Fibroblast of lung (primary cell): ENCODE measurements around the gene ACP2. TPM values are rescaled to one million over a fixed set of nuclear protein-coding genes. Genes with fewer than 3 reads are reported as not detected.

Experiments
- DNase-seq, 2 donors: peaks; one replicate each; pipeline versions ENCODE4 v3.0.0 to v3.0.0-alpha.2; 2010; ENCODE audit warnings: low read depth in 2 of 2
- H2AFZ ChIP-seq: 2 replicates; pipeline ENCODE4 v1.5.1; 2012; ENCODE audit warnings: low read length, control low read depth, inconsistent platforms
- H3K27ac ChIP-seq: 2 replicates; pipeline ENCODE4 v1.5.1; 2011; ENCODE audit warnings: low read length, control low read depth; ENCODE audit not compliant: insufficient read depth
- H3K27me3 ChIP-seq: 2 replicates; pipeline ENCODE4 v1.5.1; 2011; ENCODE audit warnings: mild to moderate bottlenecking, low read length; ENCODE audit not compliant: control insufficient read depth, insufficient read depth
- H3K36me3 ChIP-seq: 2 replicates; pipeline ENCODE4 v1.5.1; 2011; ENCODE audit warnings: low read length; ENCODE audit not compliant: control insufficient read depth, insufficient read depth
- H3K4me1 ChIP-seq: 2 replicates; pipeline ENCODE4 v1.5.1; 2011; ENCODE audit warnings: low read length; ENCODE audit not compliant: control insufficient read depth, insufficient read depth; ENCODE audit errors: extremely low read depth
- H3K4me2 ChIP-seq: 2 replicates; pipeline ENCODE4 v1.5.1; 2011; ENCODE audit warnings: low read length, control low read depth; ENCODE audit not compliant: insufficient read depth; ENCODE audit errors: extremely low read depth
- H3K4me3 ChIP-seq, 4 experiments: fragments of 200-600 bp in 1 of 4; sonication (generic) in 1 of 4; replicated peaks in 1 of 4; 2 replicates each; pipeline ENCODE4 v1.5.1; 2011 to 2016; ENCODE audit warnings: low read length in 4 of 4, low read depth in 3 of 4, mild to moderate bottlenecking in 3 of 4, control low read depth in 2 of 4, inconsistent platforms in 1 of 4, mixed read lengths in 1 of 4; ENCODE audit not compliant: insufficient read depth in 1 of 4; ENCODE audit errors: control extremely low read depth in 1 of 4
- H3K79me2 ChIP-seq: 2 replicates; pipeline ENCODE4 v1.5.1; 2012; ENCODE audit warnings: mild to moderate bottlenecking, low read length, inconsistent platforms; ENCODE audit not compliant: control insufficient read depth, insufficient read depth
- H3K9ac ChIP-seq: 2 replicates; pipeline ENCODE4 v1.5.1; 2011; ENCODE audit warnings: mild to moderate bottlenecking, low read length, control low read depth; ENCODE audit not compliant: insufficient read depth
- H3K9me3 ChIP-seq: 2 replicates; pipeline ENCODE4 v1.5.1; 2012; ENCODE audit warnings: low read depth, low read length; ENCODE audit not compliant: control insufficient read depth, insufficient read depth
- H4K20me1 ChIP-seq: 2 replicates; pipeline ENCODE4 v1.5.1; 2011; ENCODE audit warnings: low read length; ENCODE audit not compliant: control insufficient read depth, insufficient read depth; ENCODE audit errors: extremely low read depth
- EZH2 ChIP-seq: IDR thresholded peaks from 2 replicates; pipeline ENCODE4 v1.5.1; 2012; ENCODE audit warnings: low read length, control low read depth, mild to moderate bottlenecking; ENCODE audit errors: missing control alignments
- polyA plus RNA-seq, 2 donors: library from polyadenylated mRNA; depleted of rRNA in 1 of 2; stranded (reverse) in 1 of 2; unstranded in 1 of 2; fragments of >200 nt; gene quantifications; 2 replicates each; pipeline ENCODE4 v1.2.1, GENCODE V29; 2011 to 2012; ENCODE audit warnings: missing spikeins in 1 of 2
- total RNA-seq: library from RNA; depleted of rRNA; stranded (reverse); fragments of >200 nt; gene quantifications from 2 replicates; pipeline ENCODE4 v1.2.1, GENCODE V29; 2014
- TF ChIP-seq, protein P1 (sequence below), 2 donors: IDR thresholded peaks in 1 of 2; conservative IDR thresholded peaks in 1 of 2; 1 replicate in 1 of 2; 2 replicates in 1 of 2; pipeline ENCODE4 v1.5.1; 2011 to 2012; ENCODE audit warnings: low read length in 2 of 2, control low read depth in 1 of 2, inconsistent platforms in 1 of 2, low read depth in 1 of 2, mild to moderate bottlenecking in 1 of 2

ACP2 gene
- total and polyA plus RNA-seq, 2 donors (not counting 1 experiment from before 2014, with no cell fraction given) = 18.9 to 23.9 TPM

DNA sequence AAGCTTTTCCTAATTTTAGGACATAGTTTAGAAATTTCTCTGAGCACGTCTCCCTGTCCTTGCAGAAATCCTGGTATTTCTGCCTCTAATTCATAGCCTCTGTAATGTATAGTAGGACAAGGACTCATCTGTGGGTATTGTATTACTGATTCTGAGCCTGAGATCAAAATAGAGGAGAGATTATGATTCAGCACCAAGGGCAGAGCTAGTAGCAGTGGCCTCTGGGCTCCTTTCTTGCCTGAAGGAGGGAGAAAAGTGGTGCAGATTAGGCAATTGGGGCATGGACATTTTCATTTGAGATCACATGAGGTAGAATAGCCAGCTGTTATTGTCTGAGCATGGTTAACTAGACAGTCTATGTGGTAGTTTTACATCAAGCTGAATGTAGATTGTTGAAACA lies 24.1 kb upstream of the ACP2 start:
- Histone ChIP-seq H4K20me1 (no peaks in the 10 kb centered on the region), H3K4me2 (no peak overlapping the region), H3K4me3 (no peak overlapping the region), H3K4me1 (peaks cover 12% of the 10 kb centered on the region), H3K9ac (no peak overlapping the region), H3K27ac (no peak overlapping the region), H3K36me3 (peaks cover 9% of the 10 kb centered on the region), H3K9me3 (no peaks in the 10 kb centered on the region), H3K79me2 (peaks cover 25% of the 10 kb centered on the region), H2AFZ (no peak overlapping the region), H3K27me3 (no peaks in the 10 kb centered on the region)
- TF ChIP-seq EZH2 = no peak
- TF ChIP-seq, protein P1, sequence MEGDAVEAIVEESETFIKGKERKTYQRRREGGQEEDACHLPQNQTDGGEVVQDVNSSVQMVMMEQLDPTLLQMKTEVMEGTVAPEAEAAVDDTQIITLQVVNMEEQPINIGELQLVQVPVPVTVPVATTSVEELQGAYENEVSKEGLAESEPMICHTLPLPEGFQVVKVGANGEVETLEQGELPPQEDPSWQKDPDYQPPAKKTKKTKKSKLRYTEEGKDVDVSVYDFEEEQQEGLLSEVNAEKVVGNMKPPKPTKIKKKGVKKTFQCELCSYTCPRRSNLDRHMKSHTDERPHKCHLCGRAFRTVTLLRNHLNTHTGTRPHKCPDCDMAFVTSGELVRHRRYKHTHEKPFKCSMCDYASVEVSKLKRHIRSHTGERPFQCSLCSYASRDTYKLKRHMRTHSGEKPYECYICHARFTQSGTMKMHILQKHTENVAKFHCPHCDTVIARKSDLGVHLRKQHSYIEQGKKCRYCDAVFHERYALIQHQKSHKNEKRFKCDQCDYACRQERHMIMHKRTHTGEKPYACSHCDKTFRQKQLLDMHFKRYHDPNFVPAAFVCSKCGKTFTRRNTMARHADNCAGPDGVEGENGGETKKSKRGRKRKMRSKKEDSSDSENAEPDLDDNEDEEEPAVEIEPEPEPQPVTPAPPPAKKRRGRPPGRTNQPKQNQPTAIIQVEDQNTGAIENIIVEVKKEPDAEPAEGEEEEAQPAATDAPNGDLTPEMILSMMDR (conservative IDR thresholded peaks at IDR 0.05 in 1 of 2, IDR thresholded peaks at IDR 0.05 in 1 of 2; ENCODE audit: low read depth in 1 of 2, low read length in 2 of 2) = no peak
- peak in 1 of 2 donors; percentile 34 for DNase-seq

DNA sequence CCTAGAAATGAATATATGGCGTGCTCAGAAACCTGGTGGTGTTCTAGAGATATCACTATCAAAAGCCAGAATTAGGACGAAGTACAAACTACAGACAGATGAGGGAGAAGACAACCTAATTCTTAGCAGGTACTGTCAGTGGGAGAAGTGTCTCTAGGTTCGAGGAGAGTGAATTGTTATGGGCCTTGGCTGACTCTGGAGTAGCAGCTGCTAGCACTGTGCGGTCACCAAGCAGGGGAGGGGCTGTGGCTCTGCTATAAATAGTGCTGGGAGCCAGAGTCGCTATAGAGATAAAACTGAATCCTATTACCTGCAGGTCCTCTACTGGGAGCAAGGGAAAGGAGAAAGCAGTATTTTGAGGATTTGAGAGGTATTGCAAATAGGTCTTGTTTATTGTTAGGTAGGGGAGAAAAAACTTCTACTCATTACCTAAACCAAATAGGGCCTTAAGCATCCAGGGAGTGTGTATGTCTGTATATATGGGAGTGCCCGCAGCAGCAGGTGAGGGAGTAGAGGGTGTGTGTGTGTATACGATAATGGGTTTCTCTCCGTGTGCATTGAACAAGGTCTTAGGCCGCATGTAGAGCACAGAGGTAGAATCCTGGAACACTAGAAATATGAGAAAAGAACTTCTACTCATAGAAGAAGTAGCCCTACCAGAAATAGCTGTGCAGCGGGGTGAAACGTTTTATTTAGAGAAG lies 23.5 kb upstream of the ACP2 start:
- H3K36me3 ChIP-seq = peaks cover 10% of the 10 kb centered on the region
- TF ChIP-seq, protein P1 (conservative IDR thresholded peaks at IDR 0.05 in 1 of 2, IDR thresholded peaks at IDR 0.05 in 1 of 2; ENCODE audit: low read depth in 1 of 2, low read length in 2 of 2) = no peak
- no peak for TF ChIP-seq EZH2
- no peak overlapping the region for H3K4me2 ChIP-seq
- no peak overlapping the region for H3K4me3 ChIP-seq
- no peak for DNase-seq
- H3K27me3 ChIP-seq = no peaks in the 10 kb centered on the region
- no peaks in the 10 kb centered on the region for H4K20me1 ChIP-seq
- no peak overlapping the region for H2AFZ ChIP-seq
- H3K79me2 ChIP-seq = peaks cover 25% of the 10 kb centered on the region
- H3K9me3 ChIP-seq = no peaks in the 10 kb centered on the region
- H3K27ac ChIP-seq = no peak overlapping the region
- no peak overlapping the region for H3K9ac ChIP-seq
- peaks cover 12% of the 10 kb centered on the region for H3K4me1 ChIP-seq

DNA sequence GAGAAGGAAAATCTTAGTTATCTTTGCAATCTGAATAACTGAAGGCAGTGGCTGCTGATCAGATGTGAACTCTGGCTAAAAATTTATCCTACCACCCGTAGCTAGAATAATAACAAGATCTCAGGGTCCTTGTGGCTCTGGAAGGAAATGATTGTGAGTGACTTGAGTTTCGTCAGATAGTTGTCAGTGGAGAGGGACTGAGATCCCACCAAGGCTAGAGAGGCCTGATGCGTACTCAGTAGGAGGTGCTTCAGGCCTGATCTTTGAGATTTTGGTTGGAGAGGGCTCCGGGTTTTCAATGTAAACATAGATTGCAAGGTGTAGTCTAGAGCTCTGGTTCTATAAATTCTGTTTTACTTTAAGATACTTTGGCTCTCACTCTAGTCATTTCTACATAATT lies 22.7 kb upstream of the ACP2 start:
- no peak overlapping the region for H3K9ac ChIP-seq
- H3K9me3 ChIP-seq = no peaks in the 10 kb centered on the region
- H3K27me3 ChIP-seq = no peaks in the 10 kb centered on the region
- peak overlapping the region; percentile 82 for H3K4me2 ChIP-seq
- H3K79me2 ChIP-seq = peaks cover 25% of the 10 kb centered on the region
- peak overlapping the region in 3 of 4 experiments; percentile 12 to 76 (median 70) for H3K4me3 ChIP-seq
- DNase-seq = no peak
- H3K4me1 ChIP-seq = peaks cover 12% of the 10 kb centered on the region
- H4K20me1 ChIP-seq = no peaks in the 10 kb centered on the region
- H2AFZ ChIP-seq = no peak overlapping the region
- H3K36me3 ChIP-seq = peaks cover 10% of the 10 kb centered on the region
- no peak overlapping the region for H3K27ac ChIP-seq
- TF ChIP-seq EZH2 = no peak
- TF ChIP-seq, protein P1 (conservative IDR thresholded peaks at IDR 0.05 in 1 of 2, IDR thresholded peaks at IDR 0.05 in 1 of 2; ENCODE audit: low read depth in 1 of 2, low read length in 2 of 2) = no peak
